GM21381 (cell line): ENCODE measurements around the gene RBM20.

Experiments used
- ATAC-seq: cut with Tn5 transposase; IDR thresholded peaks from one replicate; pipeline ENCODE4 v1.9.1; 2021; ENCODE audit warnings: mild to moderate bottlenecking, moderate library complexity; ENCODE audit not compliant: unreplicated experiment

The RBM20 gene

GRCh38 chr10:110730345-110731050 lies 86.4 kb downstream of the RBM20 start:
- ATAC-seq, result no peak

GRCh38 chr10:110733218-110733952 lies 89.2 kb downstream of the RBM20 start:
- ATAC-seq, result no peak

GRCh38 chr10:110735620-110736027 lies 91.5 kb downstream of the RBM20 start:
- ATAC-seq, result no peak

GRCh38 chr10:110737886-110738634 lies 93.9 kb downstream of the RBM20 start:
- ATAC-seq, result no peak

GRCh38 chr10:110739811-110740271 lies 95.7 kb downstream of the RBM20 start:
- no peak for ATAC-seq

GRCh38 chr10:110742801-110743200 lies 98.7 kb downstream of the RBM20 start:
- no peak for ATAC-seq

GRCh38 chr10:110744782-110745181 lies 100.6 kb downstream of the RBM20 start:
- ATAC-seq, result no peak

- no peak for ATAC-seq
These were observed 102.2 kb downstream of the RBM20 start for GRCh38 chr10:110746254-110746826.

GRCh38 chr10:110746969-110747608 lies 103.0 kb downstream of the RBM20 start:
- ATAC-seq, result no peak

GRCh38 chr10:110747609-110748464 lies 103.7 kb downstream of the RBM20 start:
- ATAC-seq, result no peak

- no peak for ATAC-seq
These were observed 104.8 kb downstream of the RBM20 start for GRCh38 chr10:110748970-110749369.

GRCh38 chr10:110750931-110751330 lies 106.8 kb downstream of the RBM20 start:
- ATAC-seq, result no peak

- no peak for ATAC-seq
These were observed 107.7 kb downstream of the RBM20 start for GRCh38 chr10:110751850-110752249.

GRCh38 chr10:110753462-110753861 lies 109.3 kb downstream of the RBM20 start:
- no peak for ATAC-seq

GRCh38 chr10:110754375-110755105 lies 110.4 kb downstream of the RBM20 start:
- no peak for ATAC-seq

GRCh38 chr10:110755781-110756180 lies 111.6 kb downstream of the RBM20 start:
- no peak for ATAC-seq

- no peak for ATAC-seq
These were observed 112.7 kb downstream of the RBM20 start for GRCh38 chr10:110756876-110757275.

- ATAC-seq, result no peak
These were observed 113.5 kb downstream of the RBM20 start for GRCh38 chr10:110757586-110757985.

GRCh38 chr10:110758128-110758765 lies 114.1 kb downstream of the RBM20 start:
- ATAC-seq, result no peak
